H9 (cell line): Measurements from ENCODE around the gene ANK2. TPM values are rescaled to one million over a fixed set of nuclear protein-coding genes. Genes with fewer than 3 reads are reported as not detected.

ENCODE experiments used
- DNase-seq: peaks from one replicate; pipeline ENCODE4 v3.0.0-alpha.2; 2017
- H2AFZ ChIP-seq: one replicate; pipeline ENCODE4 v1.6.1; 2013; ENCODE audit warnings: mild to moderate bottlenecking, low read length, control low read depth, moderate library complexity
- H2AK5ac ChIP-seq: 2 replicates; pipeline ENCODE4 v1.6.1; 2013; ENCODE audit warnings: low read length, control low read depth, mixed read lengths; ENCODE audit not compliant: insufficient read length
- H2BK120ac ChIP-seq: one replicate; pipeline ENCODE4 v1.6.1; 2013; ENCODE audit warnings: low read depth, mild to moderate bottlenecking, low read length, control low read depth, inconsistent platforms; ENCODE audit not compliant: poor library complexity, severe bottlenecking
- H2BK12ac ChIP-seq: 2 replicates; pipeline ENCODE4 v1.6.1; 2013; ENCODE audit warnings: low read length, control low read depth, mixed read lengths, low read depth; ENCODE audit not compliant: insufficient read length
- H2BK15ac ChIP-seq: 2 replicates; pipeline ENCODE4 v1.6.1; 2013; ENCODE audit warnings: low read depth, low read length, control low read depth
- H2BK20ac ChIP-seq: one replicate; pipeline ENCODE4 v1.6.1; 2013; ENCODE audit warnings: low read depth, mild to moderate bottlenecking, low read length, control low read depth, inconsistent platforms; ENCODE audit not compliant: poor library complexity, severe bottlenecking
- H2BK5ac ChIP-seq: 2 replicates; pipeline ENCODE4 v1.6.1; 2013; ENCODE audit warnings: low read length, control low read depth, mixed read lengths; ENCODE audit not compliant: insufficient read length
- H3K14ac ChIP-seq: 2 replicates; pipeline ENCODE4 v1.6.1; 2013; ENCODE audit warnings: low read length, control low read depth; ENCODE audit not compliant: insufficient read depth
- H3K18ac ChIP-seq: 2 replicates; pipeline ENCODE4 v1.6.1; 2013; ENCODE audit warnings: low read depth, mild to moderate bottlenecking, mixed read lengths, low read length, control low read depth; ENCODE audit not compliant: insufficient read length
- H3K23ac ChIP-seq: 2 replicates; pipeline ENCODE4 v1.6.1; 2013; ENCODE audit warnings: low read length, control low read depth, mixed read lengths, low read depth; ENCODE audit not compliant: insufficient read length
- H3K23me2 ChIP-seq: 2 replicates; pipeline ENCODE4 v1.6.1; 2013; ENCODE audit warnings: low read depth, mild to moderate bottlenecking, mixed read lengths, low read length, control low read depth; ENCODE audit not compliant: insufficient read length, poor library complexity, severe bottlenecking
- H3K27ac ChIP-seq: 2 replicates; pipeline ENCODE4 v1.5.1; 2013; ENCODE audit warnings: low read length, control low read depth, mixed read lengths, low read depth; ENCODE audit not compliant: insufficient read length
- H3K27me3 ChIP-seq: 2 replicates; pipeline ENCODE4 v1.6.1; 2013; ENCODE audit warnings: low read length, control low read depth, inconsistent platforms; ENCODE audit not compliant: insufficient read depth
- H3K4ac ChIP-seq: 2 replicates; pipeline ENCODE4 v1.6.1; 2013; ENCODE audit warnings: low read depth, mild to moderate bottlenecking, control low read depth, inconsistent platforms, low read length, moderate library complexity
- H3K4me1 ChIP-seq: 2 replicates; pipeline ENCODE4 v1.6.1; 2013; ENCODE audit warnings: low read length, control low read depth, inconsistent platforms; ENCODE audit not compliant: insufficient read depth
- H3K4me2 ChIP-seq: 2 replicates; pipeline ENCODE4 v1.6.1; 2013; ENCODE audit warnings: low read length, control low read depth, mixed read lengths; ENCODE audit not compliant: insufficient read length, insufficient read depth
- H3K56ac ChIP-seq: 2 replicates; pipeline ENCODE4 v1.6.1; 2013; ENCODE audit warnings: low read depth, mild to moderate bottlenecking, mixed read lengths, low read length, control low read depth; ENCODE audit not compliant: insufficient read length
- H3K79me1 ChIP-seq: 2 replicates; pipeline ENCODE4 v1.6.1; 2013; ENCODE audit warnings: low read depth, mild to moderate bottlenecking, moderate library complexity, low read length, control low read depth, inconsistent platforms; ENCODE audit not compliant: insufficient read depth, poor library complexity, severe bottlenecking
- H3K79me2 ChIP-seq: 2 replicates; pipeline ENCODE4 v1.6.1; 2013; ENCODE audit warnings: low read length, control low read depth, inconsistent platforms; ENCODE audit not compliant: insufficient read depth
- H3K9ac ChIP-seq: 2 replicates; pipeline ENCODE4 v1.6.1; 2013; ENCODE audit warnings: low read length, control low read depth, mixed read lengths; ENCODE audit not compliant: insufficient read length; ENCODE audit errors: extremely low read depth
- H3K9me3 ChIP-seq: one replicate; pipeline ENCODE4 v1.6.1; 2013; ENCODE audit warnings: low read depth, low read length, inconsistent platforms; ENCODE audit not compliant: control insufficient read depth
- H3T11ph ChIP-seq: one replicate; pipeline ENCODE4 v1.6.1; 2013; ENCODE audit warnings: mild to moderate bottlenecking, low read length, control low read depth, inconsistent platforms
- H4K20me1 ChIP-seq: one replicate; pipeline ENCODE4 v1.6.1; 2013; ENCODE audit not compliant: control insufficient read depth, insufficient read length, insufficient read depth
- H4K5ac ChIP-seq: 2 replicates; pipeline ENCODE4 v1.6.1; 2013; ENCODE audit warnings: low read depth, mild to moderate bottlenecking, mixed read lengths, low read length, control low read depth; ENCODE audit not compliant: insufficient read length
- H4K8ac ChIP-seq: replicated peaks from 2 replicates; pipeline ENCODE4 v1.6.1; 2013; ENCODE audit warnings: low read length, control low read depth, mixed read lengths, low read depth; ENCODE audit not compliant: insufficient read length
- H4K91ac ChIP-seq: 2 replicates; pipeline ENCODE4 v1.6.1; 2013; ENCODE audit warnings: low read depth, mild to moderate bottlenecking, moderate library complexity, mixed read lengths, low read length, control low read depth; ENCODE audit not compliant: insufficient read length
- H3K27ac Mint-ChIP-seq, 3 experiments: 2 replicates in 2 of 3; 3 replicates in 1 of 3; pipeline ENCODE4 v1.8.0; 2020 to 2021; ENCODE audit warnings: mixed read lengths in 3 of 3, mild to moderate bottlenecking in 1 of 3, moderate library complexity in 1 of 3
- H3K27me3 Mint-ChIP-seq: 2 replicates; pipeline ENCODE4 v1.8.0; 2021; ENCODE audit warnings: low read depth, mild to moderate bottlenecking, moderate library complexity, mixed read lengths
- H3K36me3 Mint-ChIP-seq, 3 experiments: 2 replicates in 2 of 3; 3 replicates in 1 of 3; pipeline ENCODE4 v1.8.0; 2020 to 2021; ENCODE audit warnings: low read depth in 3 of 3, mixed read lengths in 3 of 3; ENCODE audit not compliant: insufficient read depth in 1 of 3
- H3K4me1 Mint-ChIP-seq, 2 experiments: 2 replicates each; pipeline ENCODE4 v1.8.0; 2020; ENCODE audit warnings: mixed read lengths in 2 of 2
- H3K4me3 Mint-ChIP-seq, 2 experiments: 2 replicates in 1 of 2; 3 replicates in 1 of 2; pipeline ENCODE4 v1.8.0; 2020 to 2021; ENCODE audit warnings: mild to moderate bottlenecking in 2 of 2, mixed read lengths in 2 of 2, moderate library complexity in 1 of 2
- H3K9me3 Mint-ChIP-seq, 2 experiments: 2 replicates in 1 of 2; 3 replicates in 1 of 2; pipeline ENCODE4 v1.8.0; 2020; ENCODE audit warnings: mild to moderate bottlenecking in 2 of 2, mixed read lengths in 2 of 2, moderate library complexity in 1 of 2
- CTCF ChIP-seq: fragments of 200-600 bp; sonication (generic); conservative IDR thresholded peaks from 3 replicates; pipeline ENCODE4 v1.8.0; 2021; ENCODE audit warnings: antibody characterized with exemption, mild to moderate bottlenecking
- WGBS: extraction: QIAGEN DNeasy Blood & Tissue Kit; methylation state at CpG from one replicate; pipeline ENCODE4 v1.1.7; 2013; ENCODE audit warnings: missing lambda C conversion rate, low lambda C conversion rate, mixed read lengths; ENCODE audit not compliant: insufficient read length; ENCODE audit errors: extremely low coverage; 5-methylcytosine and 5-hydroxymethylcytosine counted together
- total RNA-seq: library from RNA; stranded (reverse); gene quantifications from 2 replicates; pipeline ENCODE4 v1.2.1, GENCODE V29; 2021

The ANK2 gene
- total RNA-seq, 1 experiment from 2014 or later, result 36.8 TPM

GRCh38 chr4:113013751-113014150, 35.7 kb upstream of the ANK2 start:
- Histone ChIP-seq H3K23ac (no peak overlapping the region), H2AK5ac (no peak overlapping the region), H4K20me1 (no peaks in the 10 kb centered on the region), H2BK5ac (no peak overlapping the region), H3K56ac (no peak overlapping the region), H3K4me1 (no peaks in the 10 kb centered on the region), H3K27me3 (no peaks in the 10 kb centered on the region), H3K79me2 (no peaks in the 10 kb centered on the region), H4K5ac (no peak overlapping the region), H3K9ac (no peak overlapping the region), H3K9me3 (no peaks in the 10 kb centered on the region), H3K18ac (no peak overlapping the region), H3K79me1 (no peaks in the 10 kb centered on the region), H3K4ac (no peak overlapping the region), H2BK20ac (no peak overlapping the region), H3T11ph (no peak overlapping the region), H4K8ac (no peak overlapping the region), H2BK15ac (no peak overlapping the region), H3K4me2 (no peak overlapping the region), H3K23me2 (no peaks in the 10 kb centered on the region), H4K91ac (no peak overlapping the region), H3K14ac (no peak overlapping the region), H3K27ac (no peak overlapping the region), H2BK120ac (no peak overlapping the region), H2BK12ac (no peak overlapping the region), H2AFZ (no peak overlapping the region)
- Mint-ChIP-seq H3K27ac (no peak overlapping the region), H3K9me3 (no peaks in the 10 kb centered on the region), H3K4me3 (no peak overlapping the region), H3K36me3 (no peaks in the 10 kb centered on the region), H3K27me3 (no peaks in the 10 kb centered on the region), H3K4me1 (no peaks in the 10 kb centered on the region)
- no peak for DNase-seq
- TF ChIP-seq CTCF, result no peak
- WGBS, result no CpG with 5 or more reads among the region's 1 CpG
